Aorta (tissue), 5 donors: Measurements from ENCODE around the gene STIL. TPM values are rescaled to one million over a fixed set of nuclear protein-coding genes. Genes with fewer than 3 reads are reported as not detected.

Experiments used
- ATAC-seq: fragments of 200-7000 bp; cut with Tn5 transposase; one replicate; pipeline ENCODE4 v1.9.1; 2022; ENCODE audit warnings: moderate library complexity; ENCODE audit not compliant: low FRiP score
- DNase-seq, 2 donors: peaks; one replicate each; pipeline ENCODE4 v3.0.0-alpha.2; 2020
- H3K27ac ChIP-seq, 2 donors: one replicate each; pipeline ENCODE4 v1.5.1; 2013; ENCODE audit warnings: low read length in 2 of 2, mild to moderate bottlenecking in 2 of 2, moderate library complexity in 2 of 2, control low read depth in 1 of 2, inconsistent platforms in 1 of 2, low read depth in 1 of 2
- H3K27me3 ChIP-seq, 2 donors: one replicate each; pipeline ENCODE4 v1.6.1; 2013; ENCODE audit warnings: control low read depth in 1 of 2, low read length in 1 of 2, mild to moderate bottlenecking in 1 of 2, moderate library complexity in 1 of 2; ENCODE audit not compliant: insufficient read depth in 2 of 2, control insufficient read depth in 1 of 2
- H3K36me3 ChIP-seq, 2 donors: one replicate each; pipeline ENCODE4 v1.6.1; 2013; ENCODE audit warnings: control low read depth in 1 of 2, low read length in 1 of 2, mild to moderate bottlenecking in 1 of 2; ENCODE audit not compliant: insufficient read depth in 2 of 2, control insufficient read depth in 1 of 2
- H3K4me1 ChIP-seq, 2 donors: one replicate each; pipeline ENCODE4 v1.6.1; 2013; ENCODE audit warnings: low read length in 2 of 2, control low read depth in 1 of 2, mild to moderate bottlenecking in 1 of 2, moderate library complexity in 1 of 2; ENCODE audit not compliant: insufficient read depth in 2 of 2, control insufficient read depth in 1 of 2
- H3K4me3 ChIP-seq, 2 donors: one replicate each; pipeline ENCODE4 v1.5.1; 2013; ENCODE audit warnings: low read length in 2 of 2, control low read depth in 1 of 2, mild to moderate bottlenecking in 1 of 2
- H3K9me3 ChIP-seq: one replicate; pipeline ENCODE4 v1.6.1; 2013; ENCODE audit warnings: mild to moderate bottlenecking, low read length; ENCODE audit not compliant: control insufficient read depth
- WGBS, 2 donors: extraction: QIAGEN DNeasy Blood & Tissue Kit; methylation state at CpG; one replicate each; pipeline ENCODE4 v1.1.7; 2013; 5-methylcytosine and 5-hydroxymethylcytosine counted together
- intact Hi-C, 2 donors: fragments of 100-400 bp; cut with DNase I; formaldehyde crosslinking; loops; one replicate each; pipeline versions ENCODE4 v1.14.2 to v1.15.0; 2022
- polyA plus RNA-seq, 2 donors: library from polyadenylated mRNA; stranded (reverse); fragments of 200-250 nt; gene quantifications; one replicate each; pipeline ENCODE4 v1.2.3, GENCODE V29; 2013
- total RNA-seq, 2 donors: library from RNA; stranded (reverse); fragmentation: NEBNext Ultra II Directional; extraction: Animal tissue kit (Norgen Biotek cat#: 25700); gene quantifications; one replicate each; pipeline ENCODE4 v1.2.1, GENCODE V29; 2021
- donor health status: healthy with polysubstance abuse.
- donor health status: Bipolar disorder and iron deficiency.
- donor health status: DM: no; HTN: no; CAD: no.
- donor health status: DM: no; HTN: no; CAD: no.
- donor health status: DM: yes; HTN: yes; CAD: no.

Gene STIL
- total and polyA plus RNA-seq, 4 donors: 0.18 to 2.9 (median 0.57) TPM

- no peak overlapping the region for H3K27ac ChIP-seq
- H3K4me1 ChIP-seq: no peaks in the 10 kb centered on the region
- WGBS, 2 donors: 69 to 87% methylated on average over 11 of the region's 11 CpGs
- H3K27me3 ChIP-seq: no peaks in the 10 kb centered on the region
- intact Hi-C loops: no loop called here
- ATAC-seq: no peak
- H3K9me3 ChIP-seq: no peaks in the 10 kb centered on the region
- H3K36me3 ChIP-seq: no peaks in the 10 kb centered on the region
- DNase-seq: no peak
- H3K4me3 ChIP-seq: no peak overlapping the region
Measured at GRCh38 chr1:47213230-47213963, 100.5 kb downstream of the STIL start.

GRCh38 chr1:47212636-47213229 is 101.2 kb downstream of the STIL start:
- intact Hi-C loops: no loop called here
- H3K4me1 ChIP-seq: no peaks in the 10 kb centered on the region
- no peak for DNase-seq
- no peak overlapping the region for H3K4me3 ChIP-seq
- no peak for ATAC-seq
- H3K27ac ChIP-seq: no peak overlapping the region
- H3K27me3 ChIP-seq: no peaks in the 10 kb centered on the region
- H3K9me3 ChIP-seq: no peaks in the 10 kb centered on the region
- 89 to 92% methylated on average over 4 of the region's 4 CpGs for WGBS, 2 donors
- no peaks in the 10 kb centered on the region for H3K36me3 ChIP-seq

- Histone ChIP-seq H3K4me1 (no peaks in the 10 kb centered on the region), H3K4me3 (no peak overlapping the region), H3K27me3 (no peaks in the 10 kb centered on the region), H3K9me3 (no peaks in the 10 kb centered on the region), H3K27ac (no peak overlapping the region), H3K36me3 (no peaks in the 10 kb centered on the region)
- DNase-seq (peak in 1 of 2 donors; percentile 75), ATAC-seq (peak; percentile 45)
- intact Hi-C loops: no loop called here
- 71 to 78% methylated on average over 9 of the region's 9 CpGs for WGBS, 2 donors
Measured at GRCh38 chr1:47211796-47212269, 102.1 kb downstream of the STIL start.

GRCh38 chr1:47210666-47211065 is 103.3 kb downstream of the STIL start:
- 86% methylated on average over 3 of the region's 3 CpGs for WGBS, 2 donors
- Histone ChIP-seq H3K4me1 (no peaks in the 10 kb centered on the region), H3K4me3 (no peak overlapping the region), H3K27ac (no peak overlapping the region), H3K36me3 (no peaks in the 10 kb centered on the region), H3K9me3 (no peaks in the 10 kb centered on the region), H3K27me3 (no peaks in the 10 kb centered on the region)
- ATAC-seq (no peak), DNase-seq (no peak)
- intact Hi-C loops: no loop called here

- no peak for ATAC-seq
- H3K36me3 ChIP-seq: no peaks in the 10 kb centered on the region
- no peaks in the 10 kb centered on the region for H3K9me3 ChIP-seq
- H3K27me3 ChIP-seq: no peaks in the 10 kb centered on the region
- DNase-seq: no peak
- no peaks in the 10 kb centered on the region for H3K4me1 ChIP-seq
- no peak overlapping the region for H3K4me3 ChIP-seq
- WGBS, 2 donors: 57 to 91% methylated on average over 3 of the region's 3 CpGs
- no peak overlapping the region for H3K27ac ChIP-seq
- intact Hi-C loops: no loop called here
Measured at GRCh38 chr1:47209725-47210325, 104.1 kb downstream of the STIL start.

GRCh38 chr1:47209091-47209490 is 104.9 kb downstream of the STIL start:
- intact Hi-C loops: no loop called here
- ATAC-seq (no peak), DNase-seq (no peak)

GRCh38 chr1:47208374-47208850 is 105.5 kb downstream of the STIL start:
- Histone ChIP-seq H3K4me3 (no peak overlapping the region), H3K4me1 (no peaks in the 10 kb centered on the region), H3K27ac (no peak overlapping the region), H3K36me3 (no peaks in the 10 kb centered on the region), H3K27me3 (no peaks in the 10 kb centered on the region), H3K9me3 (no peaks in the 10 kb centered on the region)
- intact Hi-C loops: no loop called here
- DNase-seq (no peak), ATAC-seq (no peak)
- WGBS, 2 donors: 45 to 56% methylated on average over 11 of the region's 11 CpGs

More at GRCh38 chr1:47209091-47209490, 104.9 kb downstream of the STIL start:
- Histone ChIP-seq H3K27me3 (no peaks in the 10 kb centered on the region), H3K4me3 (no peak overlapping the region), H3K36me3 (no peaks in the 10 kb centered on the region), H3K4me1 (no peaks in the 10 kb centered on the region), H3K27ac (no peak overlapping the region), H3K9me3 (no peaks in the 10 kb centered on the region)
- 51 to 57% methylated on average over 8 of the region's 8 CpGs for WGBS, 2 donors

GRCh38 chr1:47207803-47208373 is 106.1 kb downstream of the STIL start:
- DNase-seq: no peak
- Histone ChIP-seq H3K36me3 (no peaks in the 10 kb centered on the region), H3K27me3 (no peaks in the 10 kb centered on the region), H3K4me1 (no peaks in the 10 kb centered on the region), H3K27ac (no peak overlapping the region), H3K4me3 (no peak overlapping the region), H3K9me3 (no peaks in the 10 kb centered on the region)
- ATAC-seq: no peak
- 71% methylated on average over 8 of the region's 8 CpGs for WGBS, 2 donors
- intact Hi-C loops: no loop called here
